22Rv1 (cell line): ENCODE results near the gene LRRC27.

Experiments used
- H3K27ac ChIP-seq: fragments of 450-650 bp; 2 replicates; pipeline ENCODE4 v1.5.1; 2017
- ZFX ChIP-seq: fragments of 450-650 bp; IDR thresholded peaks from 2 replicates; pipeline ENCODE4 v1.6.1; 2017; ENCODE audit warnings: antibody characterized with exemption, borderline replicate concordance
- TF ChIP-seq, protein P1 (sequence below): fragments of 450-650 bp; IDR thresholded peaks from 2 replicates; pipeline ENCODE4 v1.5.1; 2017; ENCODE audit warnings: mild to moderate bottlenecking

Gene LRRC27

DNA sequence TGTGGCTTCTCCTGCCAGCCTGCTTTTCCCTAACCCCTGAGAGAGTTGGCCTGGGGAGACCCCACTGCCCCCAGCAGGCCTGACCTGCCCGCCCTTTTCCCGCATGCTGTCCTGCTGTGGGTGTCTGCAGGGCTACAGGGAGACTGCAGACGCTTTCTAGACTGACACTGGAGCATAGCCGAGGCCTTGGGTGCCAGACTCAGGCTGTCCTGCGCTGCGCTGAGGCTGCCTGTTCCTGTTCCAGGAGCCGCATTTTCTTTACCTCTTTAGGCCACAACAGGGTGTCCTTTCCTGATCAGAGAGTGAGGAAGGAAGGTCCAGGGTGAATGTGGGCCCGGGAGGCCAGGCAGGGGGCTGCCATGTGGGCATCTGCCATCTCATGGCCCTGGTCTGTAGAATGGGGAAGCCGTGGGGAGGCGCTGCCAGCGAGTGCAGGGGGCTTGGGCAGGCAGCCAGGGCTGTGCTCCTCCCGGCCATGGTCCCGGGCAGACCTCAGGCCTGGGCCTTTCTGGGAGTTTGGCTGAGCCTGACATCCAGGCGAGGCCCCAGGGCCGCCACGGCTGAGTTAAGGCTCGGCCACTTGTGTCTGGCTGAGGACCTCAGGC lies 68.7 kb downstream of the LRRC27 start:
- no peak for TF ChIP-seq ZFX
- TF ChIP-seq, protein P1, sequence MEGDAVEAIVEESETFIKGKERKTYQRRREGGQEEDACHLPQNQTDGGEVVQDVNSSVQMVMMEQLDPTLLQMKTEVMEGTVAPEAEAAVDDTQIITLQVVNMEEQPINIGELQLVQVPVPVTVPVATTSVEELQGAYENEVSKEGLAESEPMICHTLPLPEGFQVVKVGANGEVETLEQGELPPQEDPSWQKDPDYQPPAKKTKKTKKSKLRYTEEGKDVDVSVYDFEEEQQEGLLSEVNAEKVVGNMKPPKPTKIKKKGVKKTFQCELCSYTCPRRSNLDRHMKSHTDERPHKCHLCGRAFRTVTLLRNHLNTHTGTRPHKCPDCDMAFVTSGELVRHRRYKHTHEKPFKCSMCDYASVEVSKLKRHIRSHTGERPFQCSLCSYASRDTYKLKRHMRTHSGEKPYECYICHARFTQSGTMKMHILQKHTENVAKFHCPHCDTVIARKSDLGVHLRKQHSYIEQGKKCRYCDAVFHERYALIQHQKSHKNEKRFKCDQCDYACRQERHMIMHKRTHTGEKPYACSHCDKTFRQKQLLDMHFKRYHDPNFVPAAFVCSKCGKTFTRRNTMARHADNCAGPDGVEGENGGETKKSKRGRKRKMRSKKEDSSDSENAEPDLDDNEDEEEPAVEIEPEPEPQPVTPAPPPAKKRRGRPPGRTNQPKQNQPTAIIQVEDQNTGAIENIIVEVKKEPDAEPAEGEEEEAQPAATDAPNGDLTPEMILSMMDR: no peak
- no peak overlapping the region for H3K27ac ChIP-seq

DNA sequence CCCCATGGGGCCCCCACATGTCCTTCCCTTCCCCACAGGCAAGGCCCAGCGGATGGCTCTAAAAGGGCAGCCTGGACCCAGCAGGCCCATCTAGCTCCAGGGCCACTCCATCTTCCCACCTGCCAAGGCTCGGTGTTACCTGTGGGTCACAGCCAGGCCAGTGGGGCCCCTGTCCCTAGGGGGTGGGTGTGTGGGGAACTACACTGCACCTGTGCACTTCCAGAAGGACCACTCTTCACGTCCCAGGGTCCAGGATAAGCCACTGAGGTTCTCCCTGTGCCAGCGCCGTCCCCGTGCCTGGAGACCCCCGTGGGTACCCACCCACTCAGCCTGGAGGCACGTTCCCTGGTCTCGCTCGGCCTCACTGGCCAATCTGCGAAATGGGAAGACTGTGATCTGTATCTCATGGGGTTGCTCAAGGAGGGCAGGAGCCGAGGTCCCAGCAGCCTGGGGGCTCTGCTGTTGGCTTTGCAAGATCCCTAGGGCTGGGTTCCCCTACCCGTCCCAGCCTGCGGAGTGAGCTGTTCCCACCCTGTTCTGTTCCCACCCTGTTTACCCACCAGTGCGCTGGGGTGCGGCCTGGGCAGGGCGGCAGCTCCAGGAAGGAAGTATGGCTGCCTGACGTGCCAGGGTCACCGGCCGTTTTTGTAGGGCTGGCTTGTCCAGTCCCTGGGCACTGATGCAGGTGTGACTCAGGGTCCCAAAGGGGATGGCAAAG lies 69.6 kb downstream of the LRRC27 start:
- H3K27ac ChIP-seq: no peak overlapping the region
- TF ChIP-seq, protein P1: no peak
- no peak for TF ChIP-seq ZFX

DNA sequence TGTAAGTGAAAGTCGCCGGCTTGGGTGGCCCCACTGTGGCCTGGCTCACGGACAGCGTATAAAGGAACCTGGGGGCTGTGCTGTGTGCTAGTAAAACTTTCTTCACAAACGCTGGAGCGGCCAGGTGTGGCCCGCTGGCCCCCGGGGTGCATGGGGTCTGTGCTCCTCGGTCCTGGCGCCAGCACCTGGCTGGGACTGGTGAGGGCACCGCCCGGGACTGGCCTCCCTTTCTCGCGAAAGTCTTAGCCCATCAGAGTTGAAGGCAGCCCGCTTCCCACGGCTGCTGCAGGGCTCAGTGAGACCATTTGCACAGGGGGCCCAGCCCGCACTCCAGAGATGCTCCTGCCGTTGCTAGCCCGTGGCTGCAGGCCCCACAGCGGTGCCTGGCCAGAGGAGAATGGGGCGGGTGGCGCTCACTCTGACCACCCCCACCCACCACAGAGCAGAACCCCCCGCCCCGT lies 70.8 kb downstream of the LRRC27 start:
- TF ChIP-seq, protein P1: no peak
- no peak for TF ChIP-seq ZFX
- no peak overlapping the region for H3K27ac ChIP-seq

DNA sequence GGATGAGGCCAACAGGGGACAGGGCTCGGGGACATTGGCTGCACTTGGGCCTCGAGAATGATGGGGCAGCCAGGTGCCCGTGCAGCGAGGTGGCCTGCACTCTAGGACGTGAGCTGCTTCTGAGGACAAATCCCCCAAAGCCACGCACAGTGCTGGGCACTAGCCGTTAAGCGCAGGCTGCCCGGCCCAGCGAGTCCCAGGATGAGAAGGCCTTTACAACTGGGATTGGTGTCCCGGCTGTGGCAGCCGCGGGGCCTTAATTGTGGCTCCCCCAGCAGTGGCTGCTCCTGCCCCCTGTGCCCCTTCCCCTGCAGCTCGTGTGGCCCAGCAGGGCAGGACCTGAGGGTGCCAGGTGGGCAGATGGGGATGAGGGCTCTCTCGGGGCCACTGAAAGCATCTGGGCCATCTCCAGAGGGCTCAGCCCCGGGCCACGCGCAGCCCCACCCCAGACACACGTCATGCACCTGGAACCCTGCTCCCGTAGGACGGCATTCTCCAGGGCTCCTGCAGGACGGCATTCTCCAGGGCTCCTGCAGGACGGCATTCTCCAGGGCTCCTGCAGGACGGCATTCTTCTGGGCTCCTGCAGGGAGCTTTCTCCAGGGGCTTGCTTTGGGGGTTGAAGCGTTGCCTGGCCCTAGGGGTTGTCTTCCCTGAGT lies 71.6 kb downstream of the LRRC27 start:
- no peak overlapping the region for H3K27ac ChIP-seq
- TF ChIP-seq ZFX: no peak
- TF ChIP-seq, protein P1: no peak

DNA sequence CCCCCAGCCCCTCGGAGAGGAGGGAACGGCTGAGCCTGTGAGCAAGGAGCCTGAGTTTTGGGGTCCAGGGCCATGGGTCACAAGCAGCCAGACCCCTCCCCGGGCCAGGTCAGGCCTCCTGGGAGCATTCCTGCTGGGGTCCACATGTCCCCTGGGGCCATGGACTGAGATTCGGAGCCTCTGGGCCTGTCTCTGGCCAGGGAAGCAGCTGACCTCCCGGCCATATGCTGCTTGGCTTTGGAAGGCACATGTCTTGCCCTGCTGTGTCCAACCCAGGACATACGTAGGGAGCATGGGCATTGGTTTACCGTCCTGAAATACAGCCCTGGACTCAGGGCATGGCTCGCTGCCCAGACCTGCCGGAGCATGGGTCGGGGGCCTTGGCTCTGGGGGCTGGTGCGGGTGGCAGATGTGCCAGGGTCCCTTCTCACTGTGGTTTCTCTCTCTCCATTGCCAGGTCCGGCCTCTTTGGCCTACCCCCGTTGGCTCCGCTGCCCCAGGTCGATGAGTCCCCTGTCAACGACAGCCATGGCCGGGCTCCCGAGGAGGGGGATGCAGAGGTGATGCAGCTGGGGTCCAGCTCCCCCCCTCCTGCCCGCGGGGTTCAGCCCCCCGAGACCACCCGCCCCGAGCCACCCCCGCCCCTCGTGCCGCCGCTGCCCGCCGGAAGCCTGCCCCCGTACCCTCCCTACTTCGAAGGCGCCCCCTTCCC lies 72.3 kb downstream of the LRRC27 start:
- H3K27ac ChIP-seq: no peak overlapping the region
- TF ChIP-seq, protein P1: no peak
- TF ChIP-seq ZFX: no peak

DNA sequence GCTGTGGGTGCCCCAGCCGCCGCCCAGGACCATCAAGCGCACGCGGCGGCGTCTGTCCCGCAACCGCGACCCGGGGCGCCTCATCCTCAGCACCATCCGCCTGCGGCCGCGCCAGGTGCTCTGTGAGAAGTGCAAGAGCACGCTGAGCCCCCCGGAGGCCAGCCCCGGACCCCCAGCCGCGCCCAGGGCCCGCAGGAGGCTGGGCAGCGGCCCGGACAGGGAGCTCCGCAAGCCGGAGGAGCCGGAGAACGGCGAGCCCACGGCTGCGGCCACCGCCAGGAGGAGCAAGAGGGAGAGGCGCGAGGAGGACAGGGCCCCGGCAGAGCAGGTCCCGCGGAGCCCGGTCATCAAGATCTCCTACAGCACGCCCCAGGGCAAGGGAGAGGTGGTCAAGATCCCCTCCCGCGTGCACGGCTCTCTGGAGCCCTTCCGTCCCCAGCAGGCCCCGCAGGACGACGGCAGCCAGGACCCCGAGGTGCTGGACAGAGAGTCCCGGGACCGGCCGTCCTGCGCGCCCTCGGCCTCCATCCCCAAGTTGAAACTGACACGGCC lies 73.0 kb downstream of the LRRC27 start:
- no peak for TF ChIP-seq ZFX
- TF ChIP-seq, protein P1: no peak

More for the DNA sequence above, 73.0 kb downstream of the LRRC27 start:
- no peak overlapping the region for H3K27ac ChIP-seq
